Endothelial cell (in vitro differentiated cells): Measurements from ENCODE around the gene PHF8. TPM values are rescaled to one million over a fixed set of nuclear protein-coding genes. Genes with fewer than 3 reads are reported as not detected.

Experiments used
- DNase-seq: peaks from one replicate; pipeline ENCODE4 v3.0.0; 2021; ENCODE audit warnings: low spot score
- H3K27ac Mint-ChIP-seq: one replicate; pipeline ENCODE4 v1.8.0; 2021; ENCODE audit warnings: mixed read lengths, inconsistent platforms; ENCODE audit not compliant: unreplicated experiment
- H3K27me3 Mint-ChIP-seq: one replicate; pipeline ENCODE4 v1.8.0; 2021; ENCODE audit warnings: mild to moderate bottlenecking, moderate library complexity, mixed read lengths, inconsistent platforms; ENCODE audit not compliant: unreplicated experiment
- H3K36me3 Mint-ChIP-seq: one replicate; pipeline ENCODE4 v1.8.0; 2021; ENCODE audit warnings: mild to moderate bottlenecking, low read depth, mixed read lengths, inconsistent platforms; ENCODE audit not compliant: unreplicated experiment
- H3K4me1 Mint-ChIP-seq: one replicate; pipeline ENCODE4 v1.8.0; 2021; ENCODE audit warnings: mild to moderate bottlenecking, mixed read lengths, inconsistent platforms; ENCODE audit not compliant: unreplicated experiment
- H3K4me3 Mint-ChIP-seq: one replicate; pipeline ENCODE4 v1.8.0; 2021; ENCODE audit warnings: mild to moderate bottlenecking, mixed read lengths, inconsistent platforms; ENCODE audit not compliant: unreplicated experiment
- H3K9me3 Mint-ChIP-seq: one replicate; pipeline ENCODE4 v1.8.0; 2021; ENCODE audit warnings: mixed read lengths, inconsistent platforms; ENCODE audit not compliant: unreplicated experiment
- total RNA-seq: library from RNA; stranded (reverse); fragmentation: NEBNext Ultra II Directional; extraction: Animal tissue kit (Norgen Biotek cat#: 25700); gene quantifications from one replicate; pipeline ENCODE4 v1.2.1, GENCODE V29; 2021; ENCODE audit not compliant: unreplicated experiment
- TF ChIP-seq, protein P1 (sequence below): fragments of 200-600 bp; sonication (generic); IDR thresholded peaks from one replicate; pipeline ENCODE4 v1.5.0; 2021; ENCODE audit warnings: antibody characterized with exemption; ENCODE audit not compliant: unreplicated experiment

PHF8 gene
- total RNA-seq, 1 donor from 2014 or later = 29.3 TPM

DNA sequence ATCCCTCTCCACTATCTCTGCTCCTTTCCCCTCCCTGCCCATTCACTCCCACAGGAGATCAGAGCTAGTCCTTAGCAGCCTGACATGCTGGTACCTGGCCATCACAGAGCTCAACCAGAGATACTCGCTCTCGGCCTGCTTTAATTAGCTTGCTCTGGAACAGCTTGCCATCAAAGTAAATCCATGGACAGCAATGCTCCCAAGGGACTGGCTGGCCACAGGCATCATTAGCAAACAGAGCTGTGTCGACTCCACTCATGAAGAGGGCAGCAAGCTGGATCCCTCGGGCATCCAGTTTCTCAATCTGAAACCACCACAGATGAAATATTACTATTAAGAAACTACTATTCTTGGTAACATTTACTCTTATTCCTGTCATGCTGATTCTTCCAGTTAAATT, 43.4 kb upstream of the PHF8 start:
- no peak overlapping the region for H3K27ac Mint-ChIP-seq
- H3K9me3 Mint-ChIP-seq = no peaks in the 10 kb centered on the region
- H3K36me3 Mint-ChIP-seq = no peaks in the 10 kb centered on the region
- TF ChIP-seq, protein P1, sequence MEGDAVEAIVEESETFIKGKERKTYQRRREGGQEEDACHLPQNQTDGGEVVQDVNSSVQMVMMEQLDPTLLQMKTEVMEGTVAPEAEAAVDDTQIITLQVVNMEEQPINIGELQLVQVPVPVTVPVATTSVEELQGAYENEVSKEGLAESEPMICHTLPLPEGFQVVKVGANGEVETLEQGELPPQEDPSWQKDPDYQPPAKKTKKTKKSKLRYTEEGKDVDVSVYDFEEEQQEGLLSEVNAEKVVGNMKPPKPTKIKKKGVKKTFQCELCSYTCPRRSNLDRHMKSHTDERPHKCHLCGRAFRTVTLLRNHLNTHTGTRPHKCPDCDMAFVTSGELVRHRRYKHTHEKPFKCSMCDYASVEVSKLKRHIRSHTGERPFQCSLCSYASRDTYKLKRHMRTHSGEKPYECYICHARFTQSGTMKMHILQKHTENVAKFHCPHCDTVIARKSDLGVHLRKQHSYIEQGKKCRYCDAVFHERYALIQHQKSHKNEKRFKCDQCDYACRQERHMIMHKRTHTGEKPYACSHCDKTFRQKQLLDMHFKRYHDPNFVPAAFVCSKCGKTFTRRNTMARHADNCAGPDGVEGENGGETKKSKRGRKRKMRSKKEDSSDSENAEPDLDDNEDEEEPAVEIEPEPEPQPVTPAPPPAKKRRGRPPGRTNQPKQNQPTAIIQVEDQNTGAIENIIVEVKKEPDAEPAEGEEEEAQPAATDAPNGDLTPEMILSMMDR = no peak
- H3K4me3 Mint-ChIP-seq = no peak overlapping the region
- no peaks in the 10 kb centered on the region for H3K27me3 Mint-ChIP-seq
- H3K4me1 Mint-ChIP-seq = no peaks in the 10 kb centered on the region
- DNase-seq = no peak

DNA sequence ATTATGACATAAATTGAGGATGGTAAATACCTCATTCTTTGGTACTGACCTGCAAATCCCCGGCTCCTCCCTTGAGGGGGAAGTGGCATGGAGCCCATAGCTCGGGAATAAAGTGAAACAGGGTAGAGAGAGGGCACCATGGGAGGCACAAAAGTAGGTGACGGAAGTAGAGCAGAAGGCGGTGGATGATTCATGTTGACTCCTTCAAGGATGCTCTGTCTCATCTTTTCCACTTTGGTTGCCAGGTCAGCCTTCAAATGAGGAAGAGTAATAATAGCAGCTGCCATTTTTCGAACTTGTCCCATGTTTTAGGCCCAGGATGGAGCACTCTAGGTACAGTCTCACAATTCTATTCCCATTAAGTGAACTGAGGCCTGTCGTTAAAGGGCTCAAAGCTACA, 41.4 kb upstream of the PHF8 start:
- Mint-ChIP-seq H3K9me3 (no peaks in the 10 kb centered on the region), H3K36me3 (no peaks in the 10 kb centered on the region), H3K27ac (no peak overlapping the region), H3K27me3 (no peaks in the 10 kb centered on the region), H3K4me3 (no peak overlapping the region), H3K4me1 (no peaks in the 10 kb centered on the region)
- TF ChIP-seq, protein P1 = no peak
- no peak for DNase-seq

DNA sequence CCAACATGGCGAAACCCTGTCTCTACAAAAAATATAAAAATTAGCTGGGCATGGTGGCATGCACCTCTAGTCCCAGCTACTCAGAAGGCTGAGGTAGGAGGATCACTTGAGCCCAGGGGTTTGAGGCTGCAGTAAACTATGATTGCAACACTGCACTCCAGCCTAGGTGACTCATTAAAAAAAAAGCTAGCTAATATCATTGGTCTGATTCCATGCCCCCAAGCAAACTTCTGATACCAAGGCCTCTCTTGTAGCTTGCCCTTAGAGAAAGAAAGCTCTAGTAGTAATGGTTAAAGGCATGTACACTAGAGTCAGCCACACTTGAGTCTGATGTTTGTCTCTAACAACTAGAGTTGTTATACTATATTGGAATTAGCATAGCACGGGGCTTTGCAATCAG, 32.6 kb upstream of the PHF8 start:
- no peaks in the 10 kb centered on the region for H3K27me3 Mint-ChIP-seq
- no peaks in the 10 kb centered on the region for H3K36me3 Mint-ChIP-seq
- no peak overlapping the region for H3K27ac Mint-ChIP-seq
- H3K9me3 Mint-ChIP-seq = no peaks in the 10 kb centered on the region
- no peak for DNase-seq
- TF ChIP-seq, protein P1 = no peak
- no peak overlapping the region for H3K4me3 Mint-ChIP-seq
- H3K4me1 Mint-ChIP-seq = no peaks in the 10 kb centered on the region

DNA sequence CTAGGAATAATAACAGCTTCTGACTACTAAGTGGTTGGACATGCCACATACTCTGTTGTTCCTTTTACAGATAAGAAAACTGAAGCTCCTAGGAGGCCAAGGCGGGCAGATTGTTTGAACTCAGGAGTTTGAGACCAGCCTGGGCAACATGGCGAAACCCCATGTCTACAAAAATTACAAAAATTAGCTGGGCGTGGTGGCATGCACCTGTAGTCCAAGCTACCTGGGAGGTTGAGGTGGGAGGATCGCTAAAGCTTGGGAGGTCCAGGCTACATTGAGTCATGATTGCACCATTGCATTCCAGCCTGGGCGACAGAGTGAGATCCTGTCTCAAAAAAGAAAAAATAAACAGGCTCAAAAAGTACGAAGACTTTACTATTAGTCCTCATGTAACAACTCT, 30.6 kb upstream of the PHF8 start:
- Mint-ChIP-seq H3K27ac (no peak overlapping the region), H3K9me3 (no peaks in the 10 kb centered on the region), H3K27me3 (no peaks in the 10 kb centered on the region), H3K4me3 (no peak overlapping the region), H3K4me1 (no peaks in the 10 kb centered on the region), H3K36me3 (no peaks in the 10 kb centered on the region)
- TF ChIP-seq, protein P1 = no peak
- no peak for DNase-seq

DNA sequence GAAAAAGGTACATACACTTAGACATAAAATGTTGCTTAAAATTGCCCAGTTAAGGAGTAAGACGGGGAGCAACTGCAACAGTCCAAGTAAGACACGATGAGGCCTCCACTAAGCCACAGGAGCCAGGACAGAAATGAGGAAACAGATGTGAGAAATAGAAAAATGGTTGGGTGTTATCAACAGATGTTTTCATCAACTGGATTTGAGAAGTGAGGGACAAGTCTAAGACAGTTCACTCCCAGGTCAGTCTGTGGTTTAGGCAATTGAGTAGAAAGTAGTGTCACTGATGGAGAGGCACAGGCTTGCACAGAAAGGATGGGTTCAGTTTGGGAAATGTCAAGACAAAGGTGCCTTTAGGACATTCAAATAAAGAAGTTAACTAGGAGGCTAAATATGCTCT, 23.5 kb upstream of the PHF8 start:
- Mint-ChIP-seq H3K27ac (no peak overlapping the region), H3K27me3 (no peaks in the 10 kb centered on the region), H3K36me3 (no peaks in the 10 kb centered on the region), H3K4me1 (no peaks in the 10 kb centered on the region), H3K9me3 (no peaks in the 10 kb centered on the region), H3K4me3 (no peak overlapping the region)
- DNase-seq = no peak
- TF ChIP-seq, protein P1 = no peak
